Activated CD8-positive, alpha-beta memory T cell treated with anti-CD3 and anti-CD28 coated beads, Interleukin-2, amount 50 U/mL, for 4 hours (primary cell): ENCODE measurements around the gene PDCD11.
A peak's percentile ranks its signal among the peaks of the same experiment; 100 is the strongest.
"Not testable (repeated sequence)": the region's sequence is repeated elsewhere in the genome, so short reads cannot be mapped to it uniquely, and the experiment has no call there.

Experiments used
- DNase-seq: peaks from one replicate; pipeline ENCODE4 v3.0.0-alpha.2; 2020

The PDCD11 gene

GRCh38 chr10:103479135-103479534 lies 82.7 kb downstream of the PDCD11 start, which contains the start of gene CALHM3:
Gene CALHM3 (minus strand): TSS chr10:103479240. CDS start chr10:103479032, 208 bp downstream.
- no peak for DNase-seq

GRCh38 chr10:103480521-103480920 lies 84.1 kb downstream of the PDCD11 start:
- DNase-seq = no peak

- no peak for DNase-seq
Measured at GRCh38 chr10:103481974-103482531, 85.6 kb downstream of the PDCD11 start.

GRCh38 chr10:103486635-103487409 lies 90.4 kb downstream of the PDCD11 start:
- DNase-seq = not testable (repeated sequence)

GRCh38 chr10:103487410-103487708 lies 90.9 kb downstream of the PDCD11 start:
- no peak for DNase-seq

GRCh38 chr10:103490986-103491314 lies 94.5 kb downstream of the PDCD11 start:
- DNase-seq = no peak

GRCh38 chr10:103491729-103492364 lies 95.4 kb downstream of the PDCD11 start:
- DNase-seq = no peak

- DNase-seq = no peak
Measured at GRCh38 chr10:103492655-103493261, 96.3 kb downstream of the PDCD11 start.

- peak; percentile 25 for DNase-seq
Measured at GRCh38 chr10:103493362-103493915, 97.0 kb downstream of the PDCD11 start, which contains the start of gene NEURL1. Gene NEURL1 (plus strand): TSS chr10:103493705. CDS start chr10:103494388, 683 bp downstream.

GRCh38 chr10:103493916-103494877 lies 97.8 kb downstream of the PDCD11 start:
- peak; percentile 24 for DNase-seq

- no peak for DNase-seq
Measured at GRCh38 chr10:103495321-103495720, 98.9 kb downstream of the PDCD11 start.
